Dermis blood vessel endothelial cell (primary cell): ENCODE data around the gene SP110. TPM values are rescaled to one million over a fixed set of nuclear protein-coding genes. Genes with fewer than 3 reads are reported as not detected.
"Not testable (repeated sequence)": the region's sequence is repeated elsewhere in the genome, so short reads cannot be mapped to it uniquely, and the experiment has no call there.

Source experiments
- DNase-seq: peaks from one replicate; pipeline ENCODE4 v3.0.0; 2010
- total RNA-seq: library from RNA; depleted of rRNA; stranded (reverse); fragments of >200 nt; gene quantifications from 2 replicates; pipeline ENCODE4 v1.2.3, GENCODE V29; 2014

SP110 gene
- total RNA-seq, 1 donor from 2014 or later, result 5.3 TPM

GRCh38 chr2:230222829-230223228, 3.0 kb upstream of the SP110 start:
- DNase-seq, result not testable (repeated sequence)

GRCh38 chr2:230221493-230221892, 1.7 kb upstream of the SP110 start:
- no peak for DNase-seq

GRCh38 chr2:230220347-230220969, 674 bp upstream of the SP110 start:
- DNase-seq, result no peak

- DNase-seq, result peak; percentile 10
Observed at GRCh38 chr2:230218421-230218820, 1.4 kb downstream of the SP110 start.

GRCh38 chr2:230217424-230217823, 2.4 kb downstream of the SP110 start:
- no peak for DNase-seq

GRCh38 chr2:230216489-230216888, 3.3 kb downstream of the SP110 start:
- DNase-seq, result no peak

- no peak for DNase-seq
Observed at GRCh38 chr2:230209422-230210051, 10.2 kb downstream of the SP110 start.

- DNase-seq, result no peak
Observed at GRCh38 chr2:230208576-230208975, 11.2 kb downstream of the SP110 start.

GRCh38 chr2:230205721-230206120, 14.1 kb downstream of the SP110 start:
- no peak for DNase-seq

GRCh38 chr2:230205034-230205433, 14.8 kb downstream of the SP110 start:
- no peak for DNase-seq

GRCh38 chr2:230203110-230203676, 16.6 kb downstream of the SP110 start:
- peak; percentile 6 for DNase-seq

- no peak for DNase-seq
Observed at GRCh38 chr2:230202430-230203109, 17.2 kb downstream of the SP110 start.

GRCh38 chr2:230184727-230185578, 34.8 kb downstream of the SP110 start:
- DNase-seq, result no peak

GRCh38 chr2:230181195-230181594, 38.6 kb downstream of the SP110 start:
- no peak for DNase-seq

GRCh38 chr2:230179907-230180306, 39.9 kb downstream of the SP110 start:
- DNase-seq, result no peak

GRCh38 chr2:230178546-230179485, 41.0 kb downstream of the SP110 start:
- no peak for DNase-seq

GRCh38 chr2:230176996-230177395, 42.8 kb downstream of the SP110 start:
- no peak for DNase-seq

GRCh38 chr2:230174466-230174865, 45.3 kb downstream of the SP110 start:
- DNase-seq, result no peak

GRCh38 chr2:230172852-230173251, 46.9 kb downstream of the SP110 start:
- DNase-seq, result no peak

GRCh38 chr2:230172156-230172555, 47.6 kb downstream of the SP110 start:
- DNase-seq, result no peak

- DNase-seq, result peak; percentile 79
Observed at GRCh38 chr2:230170532-230170931, 49.3 kb downstream of the SP110 start.
